Lower leg skin (tissue), 3 donors: ENCODE results near the gene UTS2.

Experiments used
- CTCF ChIP-seq, 3 donors: fragments of 450-650 bp; IDR thresholded peaks; one replicate each; pipeline ENCODE4 v1.5.1; 2016; ENCODE audit warnings: antibody characterized with exemption in 3 of 3, mild to moderate bottlenecking in 3 of 3, moderate library complexity in 2 of 3
- POLR2A ChIP-seq, 2 donors: fragments of 450-650 bp; IDR thresholded peaks; one replicate each; pipeline ENCODE4 v1.6.1; 2016 to 2017; ENCODE audit warnings: antibody characterized with exemption in 2 of 2, mild to moderate bottlenecking in 1 of 2, moderate library complexity in 1 of 2

GRCh38 chr1:7878027-7878426 is 25.2 kb upstream of the UTS2 start:
- TF ChIP-seq CTCF (IDR thresholded peaks at IDR 0.05), result no peak
- no peak for TF ChIP-seq POLR2A (IDR thresholded peaks at IDR 0.05)
